ENCODE data around the gene VWA8.

- TF ChIP-seq CTCF (IDR thresholded peaks at IDR 0.05), result no peak
- TF ChIP-seq POLR2A (IDR thresholded peaks at IDR 0.05), result no peak
Measured at GRCh38 chr13:41763782-41764181, 197.1 kb downstream of the VWA8 start.
